ENCODE results near the gene MAML2.
A peak's percentile ranks its signal among the peaks of the same experiment; 100 is the strongest.

Gene MAML2

GRCh38 chr11:96313163-96313562 lies 29.8 kb downstream of the MAML2 start:
- no peak for TF ChIP-seq CTCF (IDR thresholded peaks at IDR 0.05; ENCODE audit: insufficient read depth, low read depth, low read length, missing control alignments)
- H3K4me3 ChIP-seq (ENCODE audit: low read length): no peak overlapping the region
- no peak for DNase-seq (ENCODE audit: low read depth)

- H3K4me3 ChIP-seq (ENCODE audit: low read length): no peak overlapping the region
- DNase-seq (ENCODE audit: low read depth): no peak
- TF ChIP-seq CTCF (IDR thresholded peaks at IDR 0.05; ENCODE audit: insufficient read depth, low read depth, low read length, missing control alignments): no peak
Observed at GRCh38 chr11:96311120-96311568, 31.9 kb downstream of the MAML2 start.

- no peak for TF ChIP-seq CTCF (IDR thresholded peaks at IDR 0.05; ENCODE audit: insufficient read depth, low read depth, low read length, missing control alignments)
- no peak overlapping the region for H3K4me3 ChIP-seq (ENCODE audit: low read length)
- DNase-seq (ENCODE audit: low read depth): no peak
Observed at GRCh38 chr11:96310236-96310635, 32.8 kb downstream of the MAML2 start.

- TF ChIP-seq CTCF (IDR thresholded peaks at IDR 0.05; ENCODE audit: insufficient read depth, low read depth, low read length, missing control alignments): no peak
- DNase-seq (ENCODE audit: low read depth): no peak
- H3K4me3 ChIP-seq (ENCODE audit: low read length): no peak overlapping the region
Observed at GRCh38 chr11:96309643-96310017, 33.4 kb downstream of the MAML2 start.

- no peak overlapping the region for H3K4me3 ChIP-seq (ENCODE audit: low read length)
- TF ChIP-seq CTCF (IDR thresholded peaks at IDR 0.05; ENCODE audit: insufficient read depth, low read depth, low read length, missing control alignments): no peak
- peak; percentile 58 for DNase-seq (ENCODE audit: low read depth)
Observed at GRCh38 chr11:96309016-96309642, 33.9 kb downstream of the MAML2 start.

GRCh38 chr11:96307776-96308140 lies 35.2 kb downstream of the MAML2 start:
- peak; percentile 77 for DNase-seq (ENCODE audit: low read depth)
- TF ChIP-seq CTCF (IDR thresholded peaks at IDR 0.05; ENCODE audit: insufficient read depth, low read depth, low read length, missing control alignments): no peak
- H3K4me3 ChIP-seq (ENCODE audit: low read length): no peak overlapping the region
